CMK (cell line): Measurements from ENCODE around the gene DCST1.

ENCODE experiments used
- DNase-seq: peaks from one replicate; pipeline ENCODE4 v3.0.0-alpha.2; 2010; ENCODE audit warnings: low read depth

The DCST1 gene

GRCh38 chr1:155014709-155015508, 18.7 kb upstream of the DCST1 start:
- DNase-seq = no peak

GRCh38 chr1:155015527-155016230, 17.9 kb upstream of the DCST1 start:
- no peak for DNase-seq

DNA sequence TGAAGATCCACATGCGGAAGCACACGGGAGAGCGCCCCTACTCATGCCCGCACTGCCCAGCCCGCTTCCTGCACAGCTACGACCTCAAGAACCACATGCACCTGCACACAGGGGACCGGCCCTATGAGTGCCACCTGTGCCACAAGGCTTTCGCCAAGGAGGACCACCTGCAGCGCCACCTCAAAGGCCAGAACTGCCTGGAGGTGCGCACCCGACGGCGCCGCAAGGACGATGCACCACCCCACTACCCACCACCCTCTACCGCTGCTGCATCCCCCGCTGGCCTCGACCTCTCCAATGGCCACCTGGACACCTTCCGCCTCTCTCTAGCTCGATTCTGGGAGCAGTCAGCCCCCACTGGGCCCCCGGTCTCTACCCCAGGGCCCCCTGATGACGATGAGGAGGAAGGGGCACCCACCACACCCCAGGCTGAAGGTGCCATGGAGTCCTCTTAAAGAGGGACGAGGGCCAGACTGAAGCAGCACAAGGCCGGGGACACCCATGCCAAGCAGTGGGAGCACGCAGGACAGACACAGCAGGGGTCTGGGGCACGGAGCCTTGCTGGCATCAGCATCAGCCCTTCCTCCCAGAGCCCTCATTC, 17.3 kb upstream of the DCST1 start:
- no peak for DNase-seq

GRCh38 chr1:155017041-155017945, 16.3 kb upstream of the DCST1 start:
- DNase-seq = no peak

GRCh38 chr1:155017946-155018316, 15.7 kb upstream of the DCST1 start:
- no peak for DNase-seq

DNA sequence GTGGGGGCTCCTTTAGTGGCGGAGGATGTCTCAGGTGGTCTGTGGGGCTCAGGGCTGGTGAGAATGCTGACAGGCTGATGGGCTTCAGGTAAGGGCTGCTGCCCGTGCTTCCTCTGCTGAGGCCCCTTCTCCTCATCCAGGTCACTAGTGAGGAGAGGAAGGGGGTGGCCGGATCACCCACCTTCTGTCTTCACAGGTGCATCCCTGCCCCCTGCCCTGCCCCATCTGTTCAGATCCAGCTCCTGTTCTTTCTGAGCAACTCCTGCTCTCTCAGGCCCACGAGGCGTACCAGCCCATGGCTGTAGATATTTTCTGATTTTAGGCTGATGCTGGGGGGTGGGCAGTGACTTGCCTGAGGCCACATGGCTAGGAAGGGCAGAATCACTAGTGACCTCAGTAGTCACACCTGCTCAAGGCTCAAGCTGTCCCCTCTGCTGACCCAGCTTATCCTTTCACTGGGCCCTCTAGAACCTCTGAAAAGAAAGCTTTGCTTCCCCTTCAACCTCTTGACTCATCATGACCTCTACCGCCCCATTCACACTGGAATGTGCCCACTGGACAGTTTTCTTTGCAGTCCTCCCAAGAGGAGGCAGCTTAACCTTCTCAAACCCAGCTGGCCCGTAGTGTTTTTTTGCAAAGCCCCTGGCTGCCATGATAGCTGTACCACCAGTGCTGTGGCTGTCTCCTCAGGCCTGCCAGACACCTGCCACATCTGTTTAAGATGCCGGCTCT, 14.8 kb upstream of the DCST1 start:
- DNase-seq = no peak

- no peak for DNase-seq
Observed at GRCh38 chr1:155019377-155020245, 14.0 kb upstream of the DCST1 start.

DNA sequence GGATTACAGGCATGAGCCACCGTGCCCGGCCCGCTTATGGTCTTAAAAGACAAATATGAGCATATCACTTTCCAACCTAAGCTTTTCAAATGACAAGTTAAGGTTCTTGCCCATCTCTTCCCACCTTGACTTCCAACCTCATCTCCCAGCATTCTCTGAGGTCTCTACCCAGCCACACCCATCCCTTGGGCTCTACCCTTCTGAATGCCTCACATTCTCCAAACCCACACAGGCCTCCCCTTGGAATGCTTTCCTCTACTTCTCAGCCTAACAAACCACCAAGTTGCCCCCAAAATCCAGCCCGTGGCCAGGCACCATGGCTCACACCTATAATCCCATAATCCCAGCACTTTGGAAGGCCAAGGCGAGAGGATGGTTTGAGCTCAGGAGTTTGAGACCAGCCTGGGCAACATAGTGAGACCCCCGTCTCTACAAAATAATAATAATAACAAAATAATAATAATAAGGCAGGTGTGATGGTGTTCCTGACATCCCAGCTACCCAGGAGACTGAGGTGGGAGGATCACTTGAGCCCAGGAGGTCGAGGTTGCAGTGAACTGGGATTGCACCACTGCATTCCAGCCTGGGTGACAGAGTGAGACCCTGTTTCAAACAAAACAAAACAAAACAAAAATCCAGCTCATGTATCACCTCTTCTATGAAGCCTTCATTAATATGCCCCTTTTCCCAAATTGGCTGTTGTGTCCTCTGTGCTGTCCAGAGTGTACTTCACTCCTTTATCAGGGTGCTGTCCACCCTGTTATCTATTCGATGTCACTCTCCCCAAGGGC, 11.3 kb upstream of the DCST1 start:
- no peak for DNase-seq

DNA sequence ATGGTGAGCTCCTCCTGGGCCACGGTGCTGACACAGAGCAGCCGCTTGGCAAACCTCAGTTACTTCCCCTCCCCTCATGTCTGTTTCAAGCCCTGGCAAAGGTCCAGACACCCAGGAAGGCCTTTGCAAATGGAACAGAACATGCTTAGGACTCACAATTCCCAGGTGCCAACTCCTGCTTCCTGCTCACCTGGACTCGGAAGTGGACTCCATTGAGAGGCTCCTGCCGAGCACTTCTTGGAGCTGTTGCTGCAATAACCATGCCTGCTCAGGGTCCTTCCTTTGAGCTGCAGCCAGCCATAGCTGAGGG, 10.7 kb upstream of the DCST1 start:
- no peak for DNase-seq

- DNase-seq = no peak
Observed at GRCh38 chr1:155023627-155024026, 10.0 kb upstream of the DCST1 start.

- no peak for DNase-seq
Observed at GRCh38 chr1:155024315-155024714, 9.3 kb upstream of the DCST1 start.

DNA sequence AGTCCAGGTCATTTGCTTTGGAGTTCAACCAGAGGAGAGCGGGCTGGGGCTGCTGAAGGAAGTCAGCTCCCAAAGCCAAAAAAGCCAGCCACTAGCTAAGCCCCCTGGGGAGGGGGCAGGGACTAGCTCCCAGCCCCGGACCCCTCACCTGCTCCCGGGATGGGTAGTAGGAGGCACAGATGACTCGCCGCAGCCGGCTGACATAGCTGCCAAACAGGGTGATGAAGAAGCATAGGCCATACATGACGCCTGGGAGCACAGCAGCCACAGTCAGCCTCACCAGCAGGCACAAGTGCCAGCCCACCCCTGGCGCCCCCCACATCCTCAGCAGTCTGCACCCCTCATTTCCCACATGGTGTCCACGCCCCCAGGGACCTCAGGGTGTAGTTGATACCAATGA, 7.5 kb upstream of the DCST1 start:
- no peak for DNase-seq

GRCh38 chr1:155026588-155026987, 7.0 kb upstream of the DCST1 start:
- DNase-seq = no peak

GRCh38 chr1:155029513-155030242, 3.9 kb upstream of the DCST1 start:
- no peak for DNase-seq

- DNase-seq = no peak
Observed at GRCh38 chr1:155030243-155030795, 3.3 kb upstream of the DCST1 start.

DNA sequence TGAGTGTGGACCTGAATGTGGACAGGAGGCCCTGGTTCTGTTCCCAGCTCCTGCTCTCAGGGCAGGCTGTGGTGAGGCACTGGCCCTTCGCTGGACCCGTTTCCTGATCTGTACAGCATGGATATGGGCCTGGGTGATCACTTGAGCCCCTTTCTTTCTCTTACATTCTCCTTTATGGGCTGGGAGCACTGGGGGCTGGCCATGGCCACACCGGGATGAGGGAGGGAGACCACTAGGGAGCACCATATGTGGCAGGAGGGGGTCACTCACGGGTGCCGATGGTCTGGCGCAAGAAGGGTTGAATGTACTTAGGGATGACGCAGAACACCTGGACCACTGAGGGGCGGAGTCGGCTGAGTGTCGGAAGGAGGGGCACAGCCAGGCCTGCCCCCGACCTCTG, 2.7 kb upstream of the DCST1 start:
- DNase-seq = no peak

DNA sequence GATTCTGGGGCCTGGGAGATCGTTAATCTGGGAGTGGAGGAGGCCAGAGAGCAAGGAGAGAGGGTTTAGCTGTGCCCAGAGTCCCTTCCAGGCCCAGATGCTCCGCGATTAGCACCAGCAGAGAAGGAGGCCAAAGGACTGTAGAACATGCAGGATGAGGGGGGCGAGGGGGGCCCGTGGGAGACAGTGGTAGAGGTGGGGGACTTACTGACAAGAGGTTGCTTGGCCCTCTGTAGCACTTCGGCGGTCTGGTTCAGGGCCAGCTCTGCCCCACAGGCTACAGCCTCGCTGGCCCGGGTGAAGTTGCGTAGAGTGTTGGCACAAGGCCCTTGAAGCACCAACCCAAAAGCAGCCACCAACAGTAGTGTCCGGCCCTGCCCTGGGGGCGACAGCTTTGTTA, 738 bp upstream of the DCST1 start:
- no peak for DNase-seq

- no peak for DNase-seq
Observed at GRCh38 chr1:155034318-155035208, 939 bp downstream of the DCST1 start.
